ENCODE data around the gene SREK1IP1.

DNA sequence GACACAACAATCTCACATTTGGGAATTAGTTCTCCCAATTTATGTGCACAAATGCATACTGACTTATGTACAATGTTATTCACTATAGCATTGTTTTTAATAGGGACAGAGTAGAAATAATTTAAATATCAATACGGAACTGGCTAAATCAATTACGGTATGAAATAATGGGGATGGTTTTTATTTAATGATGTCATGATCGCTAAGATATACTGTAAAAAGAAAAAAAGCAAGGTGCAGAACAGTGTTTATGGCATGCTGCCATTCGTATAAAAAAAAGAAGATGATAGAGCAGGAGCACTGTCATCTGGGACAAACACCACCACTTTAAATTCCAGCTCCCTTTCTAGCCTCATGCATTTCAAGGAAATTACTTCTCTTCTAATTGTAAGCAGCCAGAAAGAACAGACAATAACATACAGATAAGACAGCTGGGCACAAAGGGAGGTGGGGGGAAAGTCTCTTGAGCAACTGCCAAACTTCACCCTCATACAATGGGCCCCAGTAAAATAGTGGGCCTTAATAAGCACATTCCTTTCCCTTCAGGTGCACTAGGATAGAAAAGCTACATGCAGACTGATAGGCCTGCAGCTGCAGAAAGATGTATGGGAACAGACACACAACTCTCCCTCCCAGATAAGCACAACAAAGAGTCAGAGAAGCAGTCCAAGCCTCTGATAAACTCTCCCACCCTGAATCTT lies 8.4 kb downstream of the SREK1IP1 start:
- TF ChIP-seq ZNF274 (IDR thresholded peaks at IDR 0.05; ENCODE audit: low read depth, low read length), result no peak
- TF ChIP-seq SUZ12 (IDR thresholded peaks at IDR 0.05; ENCODE audit: extremely low read depth, insufficient read depth, insufficient read length), result no peak
